Liver (tissue), 3 donors: ENCODE measurements around the gene DAAM1.

ENCODE experiments used
- NR2F2 ChIP-seq: IDR thresholded peaks from 2 replicates; pipeline ENCODE4 v1.6.1; 2016; ENCODE audit warnings: antibody characterized with exemption
- RXRA ChIP-seq, 2 donors: IDR thresholded peaks; 2 replicates each; pipeline ENCODE4 v1.6.1; 2017 to 2018; ENCODE audit warnings: antibody characterized with exemption in 2 of 2, mild to moderate bottlenecking in 1 of 2
- TAF1 ChIP-seq: conservative IDR thresholded peaks from 2 replicates; pipeline ENCODE4 v1.6.1; 2016; ENCODE audit warnings: antibody characterized with exemption, mild to moderate bottlenecking
- YY1 ChIP-seq: IDR thresholded peaks from 2 replicates; pipeline ENCODE4 v1.6.1; 2016; ENCODE audit warnings: antibody characterized with exemption, mild to moderate bottlenecking
- TF ChIP-seq, protein P1 (sequence below): fragments of 150-350 bp; IDR thresholded peaks from 2 replicates; pipeline ENCODE4 v1.5.1; 2017; ENCODE audit warnings: improper control_type of control experiment, low read depth, low read length; ENCODE audit not compliant: missing input control
- TF ChIP-seq, protein P2 (sequence below): IDR thresholded peaks from 2 replicates; pipeline ENCODE4 v1.6.1; 2016; ENCODE audit warnings: antibody characterized with exemption, mild to moderate bottlenecking
- TF ChIP-seq, protein P3 (sequence below): IDR thresholded peaks from 2 replicates; pipeline ENCODE4 v1.6.1; 2016; ENCODE audit warnings: antibody characterized with exemption
- TF ChIP-seq, protein P4 (sequence below): IDR thresholded peaks from 2 replicates; pipeline ENCODE4 v1.6.1; 2016; ENCODE audit warnings: antibody characterized with exemption
- donor health status: healthy.
- donor health status: healthy.

DNA sequence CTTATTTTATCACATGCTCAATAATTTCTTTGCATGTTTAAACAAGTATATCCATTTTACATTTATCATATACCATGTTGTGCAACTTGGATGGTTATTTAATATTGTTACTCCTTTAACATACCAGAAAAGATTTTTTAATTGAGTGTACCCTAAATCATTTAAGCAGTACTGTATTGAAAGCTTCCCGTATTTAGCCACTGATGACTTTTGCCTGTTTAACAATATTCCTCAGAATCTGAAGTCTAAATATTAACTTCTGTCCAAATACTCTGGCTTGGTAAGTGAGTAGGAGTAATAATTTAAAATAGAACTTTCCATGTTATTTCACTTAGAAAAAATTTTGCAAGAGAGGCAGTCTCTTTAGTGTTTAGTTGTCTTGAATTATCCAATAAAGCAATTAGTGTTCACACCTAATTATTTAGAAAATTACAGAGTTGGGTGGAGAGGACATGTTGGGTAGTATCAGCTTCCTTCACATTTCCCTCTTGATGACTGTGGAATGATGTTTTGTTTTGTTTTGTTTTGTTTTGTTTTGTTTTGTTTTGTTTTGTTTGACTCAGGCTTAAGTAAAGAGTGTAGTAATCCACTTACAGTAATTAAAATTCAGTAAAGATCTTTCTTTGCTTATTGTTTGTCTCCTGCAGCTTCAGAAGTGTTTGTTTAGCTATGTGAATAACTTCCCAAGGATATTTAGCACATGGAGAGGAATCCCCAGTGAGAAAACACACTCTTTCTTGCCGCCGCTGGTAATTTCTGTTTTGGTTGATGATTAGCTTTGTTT, 59.5 kb downstream of the DAAM1 start:
- TF ChIP-seq, protein P1, sequence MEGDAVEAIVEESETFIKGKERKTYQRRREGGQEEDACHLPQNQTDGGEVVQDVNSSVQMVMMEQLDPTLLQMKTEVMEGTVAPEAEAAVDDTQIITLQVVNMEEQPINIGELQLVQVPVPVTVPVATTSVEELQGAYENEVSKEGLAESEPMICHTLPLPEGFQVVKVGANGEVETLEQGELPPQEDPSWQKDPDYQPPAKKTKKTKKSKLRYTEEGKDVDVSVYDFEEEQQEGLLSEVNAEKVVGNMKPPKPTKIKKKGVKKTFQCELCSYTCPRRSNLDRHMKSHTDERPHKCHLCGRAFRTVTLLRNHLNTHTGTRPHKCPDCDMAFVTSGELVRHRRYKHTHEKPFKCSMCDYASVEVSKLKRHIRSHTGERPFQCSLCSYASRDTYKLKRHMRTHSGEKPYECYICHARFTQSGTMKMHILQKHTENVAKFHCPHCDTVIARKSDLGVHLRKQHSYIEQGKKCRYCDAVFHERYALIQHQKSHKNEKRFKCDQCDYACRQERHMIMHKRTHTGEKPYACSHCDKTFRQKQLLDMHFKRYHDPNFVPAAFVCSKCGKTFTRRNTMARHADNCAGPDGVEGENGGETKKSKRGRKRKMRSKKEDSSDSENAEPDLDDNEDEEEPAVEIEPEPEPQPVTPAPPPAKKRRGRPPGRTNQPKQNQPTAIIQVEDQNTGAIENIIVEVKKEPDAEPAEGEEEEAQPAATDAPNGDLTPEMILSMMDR = no peak
- no peak for TF ChIP-seq NR2F2
- TF ChIP-seq YY1 = no peak
- TF ChIP-seq, protein P2, sequence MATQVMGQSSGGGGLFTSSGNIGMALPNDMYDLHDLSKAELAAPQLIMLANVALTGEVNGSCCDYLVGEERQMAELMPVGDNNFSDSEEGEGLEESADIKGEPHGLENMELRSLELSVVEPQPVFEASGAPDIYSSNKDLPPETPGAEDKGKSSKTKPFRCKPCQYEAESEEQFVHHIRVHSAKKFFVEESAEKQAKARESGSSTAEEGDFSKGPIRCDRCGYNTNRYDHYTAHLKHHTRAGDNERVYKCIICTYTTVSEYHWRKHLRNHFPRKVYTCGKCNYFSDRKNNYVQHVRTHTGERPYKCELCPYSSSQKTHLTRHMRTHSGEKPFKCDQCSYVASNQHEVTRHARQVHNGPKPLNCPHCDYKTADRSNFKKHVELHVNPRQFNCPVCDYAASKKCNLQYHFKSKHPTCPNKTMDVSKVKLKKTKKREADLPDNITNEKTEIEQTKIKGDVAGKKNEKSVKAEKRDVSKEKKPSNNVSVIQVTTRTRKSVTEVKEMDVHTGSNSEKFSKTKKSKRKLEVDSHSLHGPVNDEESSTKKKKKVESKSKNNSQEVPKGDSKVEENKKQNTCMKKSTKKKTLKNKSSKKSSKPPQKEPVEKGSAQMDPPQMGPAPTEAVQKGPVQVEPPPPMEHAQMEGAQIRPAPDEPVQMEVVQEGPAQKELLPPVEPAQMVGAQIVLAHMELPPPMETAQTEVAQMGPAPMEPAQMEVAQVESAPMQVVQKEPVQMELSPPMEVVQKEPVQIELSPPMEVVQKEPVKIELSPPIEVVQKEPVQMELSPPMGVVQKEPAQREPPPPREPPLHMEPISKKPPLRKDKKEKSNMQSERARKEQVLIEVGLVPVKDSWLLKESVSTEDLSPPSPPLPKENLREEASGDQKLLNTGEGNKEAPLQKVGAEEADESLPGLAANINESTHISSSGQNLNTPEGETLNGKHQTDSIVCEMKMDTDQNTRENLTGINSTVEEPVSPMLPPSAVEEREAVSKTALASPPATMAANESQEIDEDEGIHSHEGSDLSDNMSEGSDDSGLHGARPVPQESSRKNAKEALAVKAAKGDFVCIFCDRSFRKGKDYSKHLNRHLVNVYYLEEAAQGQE = no peak
- TF ChIP-seq, protein P3, sequence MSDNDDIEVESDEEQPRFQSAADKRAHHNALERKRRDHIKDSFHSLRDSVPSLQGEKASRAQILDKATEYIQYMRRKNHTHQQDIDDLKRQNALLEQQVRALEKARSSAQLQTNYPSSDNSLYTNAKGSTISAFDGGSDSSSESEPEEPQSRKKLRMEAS = no peak
- TF ChIP-seq RXRA (IDR thresholded peaks at IDR 0.05) = no peak
- no peak for TF ChIP-seq TAF1
- TF ChIP-seq, protein P4, sequence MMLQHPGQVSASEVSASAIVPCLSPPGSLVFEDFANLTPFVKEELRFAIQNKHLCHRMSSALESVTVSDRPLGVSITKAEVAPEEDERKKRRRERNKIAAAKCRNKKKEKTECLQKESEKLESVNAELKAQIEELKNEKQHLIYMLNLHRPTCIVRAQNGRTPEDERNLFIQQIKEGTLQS = no peak
